NCI-H2227 (cell line): ENCODE data around the gene RHOD.
A peak's percentile ranks its signal among the peaks of the same experiment; 100 is the strongest.

Experiments used
- DNase-seq: peaks from one replicate; lab custom pipeline; 2025; ENCODE audit not compliant: unreplicated experiment; lab: John Stamatoyannopoulos, UW

The RHOD gene

GRCh38 chr11:67031791-67032561 is 24.7 kb upstream of the RHOD start:
- no peak for DNase-seq

- no peak for DNase-seq
These were observed 23.7 kb upstream of the RHOD start for GRCh38 chr11:67032830-67033551.

- no peak for DNase-seq
These were observed 22.9 kb upstream of the RHOD start for GRCh38 chr11:67033661-67034166.

GRCh38 chr11:67034350-67034749 is 22.3 kb upstream of the RHOD start:
- no peak for DNase-seq

- DNase-seq: no peak
These were observed 16.5 kb upstream of the RHOD start for GRCh38 chr11:67040147-67040546.

- DNase-seq: no peak
These were observed 15.0 kb upstream of the RHOD start for GRCh38 chr11:67041602-67042001.

GRCh38 chr11:67043572-67044349 is 12.9 kb upstream of the RHOD start:
- no peak for DNase-seq

GRCh38 chr11:67044496-67044895 is 12.2 kb upstream of the RHOD start:
- no peak for DNase-seq

GRCh38 chr11:67045314-67045713 is 11.3 kb upstream of the RHOD start:
- no peak for DNase-seq

GRCh38 chr11:67048515-67049130 is 8.0 kb upstream of the RHOD start:
- no peak for DNase-seq

- no peak for DNase-seq
These were observed 6.5 kb upstream of the RHOD start for GRCh38 chr11:67050139-67050538.

- DNase-seq: no peak
These were observed 5.3 kb upstream of the RHOD start for GRCh38 chr11:67051180-67051893.

GRCh38 chr11:67051945-67052488 is 4.6 kb upstream of the RHOD start:
- no peak for DNase-seq

GRCh38 chr11:67052891-67053290 is 3.8 kb upstream of the RHOD start:
- DNase-seq: no peak

GRCh38 chr11:67053896-67054329 is 2.7 kb upstream of the RHOD start:
- peak; percentile 73 for DNase-seq

- no peak for DNase-seq
These were observed 2.3 kb upstream of the RHOD start for GRCh38 chr11:67054346-67054835.

- DNase-seq: peak; percentile 74
These were observed 1.7 kb upstream of the RHOD start for GRCh38 chr11:67054836-67055523.

GRCh38 chr11:67055812-67056211 is 835 bp upstream of the RHOD start:
- DNase-seq: no peak

- DNase-seq: no peak
These were observed 592 bp downstream of the RHOD start for GRCh38 chr11:67057205-67057672.
